ENCODE measurements around the gene RSPH3.
"Not testable (repeated sequence)": the region's sequence is repeated elsewhere in the genome, so short reads cannot be mapped to it uniquely, and the experiment has no call there.

RSPH3 gene

GRCh38 chr6:158999666-159000403 is at the start of gene RSPH3:
TSS of gene RSPH3 (minus strand) at chr6:159000202. CDS start at chr6:158999550, 652 bp downstream.
- DNase-seq (ENCODE audit: low read depth, low spot score) = peak; percentile 85
- H3K27ac ChIP-seq = peak within 1 kb of the TSS; percentile 93

- no peak overlapping the region for H3K27ac ChIP-seq
- no peak for DNase-seq (ENCODE audit: low read depth, low spot score)
Measured at GRCh38 chr6:159047891-159048685, 48.1 kb upstream of the RSPH3 start.

GRCh38 chr6:159045801-159046200 is 45.8 kb upstream of the RSPH3 start:
- DNase-seq (ENCODE audit: low read depth, low spot score) = no peak
- H3K27ac ChIP-seq = no peak overlapping the region

GRCh38 chr6:159044899-159045727 is 45.1 kb upstream of the RSPH3 start, which contains the start of gene TAGAP:
TSS of gene TAGAP (minus strand) at chr6:159044991. CDS start at chr6:159044146, 845 bp downstream.
- no peak for DNase-seq (ENCODE audit: low read depth, low spot score)
- H3K27ac ChIP-seq = no peak within 1 kb of the TSS

- no peak overlapping the region for H3K27ac ChIP-seq
Measured at GRCh38 chr6:159043947-159044346, 43.9 kb upstream of the RSPH3 start.

GRCh38 chr6:159043251-159043650 is 43.2 kb upstream of the RSPH3 start:
- DNase-seq (ENCODE audit: low read depth, low spot score) = no peak
- H3K27ac ChIP-seq = no peak overlapping the region

More at GRCh38 chr6:159043947-159044346, 43.9 kb upstream of the RSPH3 start:
- DNase-seq (ENCODE audit: low read depth, low spot score) = no peak

- DNase-seq (ENCODE audit: low read depth, low spot score) = no peak
- no peak overlapping the region for H3K27ac ChIP-seq
Measured at GRCh38 chr6:159042826-159043181, 42.8 kb upstream of the RSPH3 start.

- peak; percentile 29 for DNase-seq (ENCODE audit: low read depth, low spot score)
- no peak overlapping the region for H3K27ac ChIP-seq
Measured at GRCh38 chr6:159042003-159042825, 42.2 kb upstream of the RSPH3 start.

- no peak for DNase-seq (ENCODE audit: low read depth, low spot score)
- no peak overlapping the region for H3K27ac ChIP-seq
Measured at GRCh38 chr6:159041181-159041580, 41.2 kb upstream of the RSPH3 start.

- DNase-seq (ENCODE audit: low read depth, low spot score) = no peak
- H3K27ac ChIP-seq = peak overlapping the region; percentile 96
Measured at GRCh38 chr6:159039885-159040258, 39.9 kb upstream of the RSPH3 start.

- peak overlapping the region; percentile 96 for H3K27ac ChIP-seq
- peak; percentile 93 for DNase-seq (ENCODE audit: low read depth, low spot score)
Measured at GRCh38 chr6:159038914-159039884, 39.2 kb upstream of the RSPH3 start.

- H3K27ac ChIP-seq = peak overlapping the region; percentile 96
Measured at GRCh38 chr6:159038318-159038717, 38.3 kb upstream of the RSPH3 start.

GRCh38 chr6:159037756-159038290 is 37.8 kb upstream of the RSPH3 start:
- peak overlapping the region; percentile 96 for H3K27ac ChIP-seq
- DNase-seq (ENCODE audit: low read depth, low spot score) = no peak

More at GRCh38 chr6:159038318-159038717, 38.3 kb upstream of the RSPH3 start:
- not testable (repeated sequence) for DNase-seq (ENCODE audit: low read depth, low spot score)

GRCh38 chr6:159036673-159037072 is 36.7 kb upstream of the RSPH3 start:
- DNase-seq (ENCODE audit: low read depth, low spot score) = no peak

GRCh38 chr6:159035891-159036290 is 35.9 kb upstream of the RSPH3 start:
- DNase-seq (ENCODE audit: low read depth, low spot score) = no peak
- no peak overlapping the region for H3K27ac ChIP-seq

More at GRCh38 chr6:159036673-159037072, 36.7 kb upstream of the RSPH3 start:
- H3K27ac ChIP-seq = no peak overlapping the region

- DNase-seq (ENCODE audit: low read depth, low spot score) = no peak
- H3K27ac ChIP-seq = no peak overlapping the region
Measured at GRCh38 chr6:159033160-159034049, 33.4 kb upstream of the RSPH3 start.

- DNase-seq (ENCODE audit: low read depth, low spot score) = no peak
- H3K27ac ChIP-seq = no peak overlapping the region
Measured at GRCh38 chr6:159031846-159032245, 31.8 kb upstream of the RSPH3 start.

Data from epithelial cell of prostate (primary cell).